K562 (cell line): ENCODE measurements around the gene HAUS7. TPM values are rescaled to one million over a fixed set of nuclear protein-coding genes. Genes with fewer than 3 reads are reported as not detected.

Source experiments
- ATAC-seq: fragments of 200-7000 bp; cut with Tn5 transposase; 3 replicates; pipeline ENCODE4 v1.9.1; 2020; ENCODE audit warnings: moderate library complexity
- BruUV-seq: library from RNA; stranded (reverse); fragments of 400-500 nt; replicated peaks from 2 replicates; lab custom pipeline; 2021; lab: Mats Ljungman, UMichigan
- CTCF ChIA-PET: fragments of 300-600 bp; formaldehyde crosslinking; extraction: SDS; loops from one replicate; lab custom pipeline; 2021; ENCODE audit warnings: low intra/inter-chr PET ratio; lab: Yijun Ruan, JAX
- POLR2A ChIA-PET: fragments of 300-600, 350-650 bp; sonication (Branson Sonifier 250); formaldehyde crosslinking; extraction: SDS; loops from one replicate; lab custom pipeline; 2021; ENCODE audit warnings: antibody characterized with exemption, inconsistent platforms; lab: Yijun Ruan, JAX
- DNase-seq, 4 experiments: peaks; one replicate each; pipeline versions ENCODE4 v3.0.0 to v3.0.0-alpha.2; 2011 to 2018; ENCODE audit warnings: low spot score in 3 of 4, mixed read lengths in 3 of 4; ENCODE audit errors: extremely low read depth in 1 of 4
- FAIRE-seq: peaks from 2 replicates; lab custom pipeline; 2011; peaks lifted over from hg19 to GRCh38; lab: Jason Lieb, UNC
- H2AFZ ChIP-seq: 2 replicates; pipeline ENCODE4 v1.6.0; 2011; ENCODE audit warnings: low read depth, low read length, control low read depth, inconsistent platforms
- H3K27ac ChIP-seq: fragments of 200-600 bp; 3 replicates; pipeline ENCODE4 v1.8.0; 2011; ENCODE audit warnings: low read depth, mild to moderate bottlenecking, control low read depth, inconsistent platforms, low read length, moderate library complexity, mixed read lengths; ENCODE audit errors: extremely low read depth
- H3K27me3 ChIP-seq, 2 experiments: fragments of 300-600 bp in 1 of 2; 2 replicates in 1 of 2; 3 replicates in 1 of 2; pipeline versions ENCODE4 v1.6.0 to v1.8.0; 2011; ENCODE audit warnings: inconsistent platforms in 2 of 2, low read length in 2 of 2, mild to moderate bottlenecking in 1 of 2, mixed read lengths in 1 of 2, moderate library complexity in 1 of 2; ENCODE audit not compliant: control insufficient read depth in 2 of 2, insufficient read depth in 2 of 2
- H3K36me3 ChIP-seq: fragments of 300-600 bp; 3 replicates; pipeline ENCODE4 v1.8.0; 2011; ENCODE audit warnings: mild to moderate bottlenecking, low read length, inconsistent platforms; ENCODE audit not compliant: control insufficient read depth, insufficient read depth
- H3K4me1 ChIP-seq, 2 experiments: fragments of 200-600 bp in 1 of 2; replicated peaks in 1 of 2; 2 replicates in 1 of 2; 3 replicates in 1 of 2; pipeline versions ENCODE4 v1.5.1 to v1.8.0; 2011; ENCODE audit warnings: inconsistent platforms in 2 of 2, low read length in 2 of 2, mild to moderate bottlenecking in 1 of 2, mixed read lengths in 1 of 2, moderate library complexity in 1 of 2; ENCODE audit not compliant: control insufficient read depth in 2 of 2, insufficient read depth in 2 of 2
- H3K4me2 ChIP-seq: 2 replicates; pipeline ENCODE4 v1.6.1; 2011; ENCODE audit warnings: low read length, control low read depth, inconsistent platforms, mixed read lengths; ENCODE audit not compliant: insufficient read depth
- H3K4me3 ChIP-seq: fragments of 200-600 bp; sonication (generic), shearing (Covaris generic); 2 replicates; pipeline ENCODE4 v1.5.1; 2016; ENCODE audit warnings: control low read depth, inconsistent platforms
- H3K79me2 ChIP-seq: fragments of 200-600 bp; 3 replicates; pipeline ENCODE4 v1.8.0; 2011; ENCODE audit warnings: low read length, inconsistent platforms; ENCODE audit not compliant: control insufficient read depth, insufficient read depth
- H3K9ac ChIP-seq, 2 experiments: 2 replicates each; pipeline versions ENCODE4 v1.6.0 to v1.6.1; 2011; ENCODE audit warnings: low read depth in 2 of 2, low read length in 2 of 2, control low read depth in 1 of 2, inconsistent platforms in 1 of 2, mild to moderate bottlenecking in 1 of 2, mixed read lengths in 1 of 2; ENCODE audit not compliant: insufficient read depth in 1 of 2
- H3K9me1 ChIP-seq: one replicate; pipeline ENCODE4 v1.6.0; 2011; ENCODE audit warnings: inconsistent platforms, mild to moderate bottlenecking, low read length, moderate library complexity; ENCODE audit not compliant: control insufficient read depth, insufficient read depth
- H3K9me3 ChIP-seq: replicated peaks from 2 replicates; pipeline ENCODE4 v1.5.1; 2011; ENCODE audit warnings: low read depth, low read length, inconsistent platforms; ENCODE audit not compliant: control insufficient read depth, insufficient read depth
- H4K20me1 ChIP-seq: replicated peaks from 2 replicates; pipeline ENCODE4 v1.6.1; 2011; ENCODE audit warnings: low read length, inconsistent platforms, mixed read lengths; ENCODE audit not compliant: control insufficient read depth, insufficient read depth
- BCL6 ChIP-seq: fragments of 250-450 bp; sonication (Bioruptor Pico); IDR thresholded peaks from 2 replicates; pipeline ENCODE4 v1.4.0; 2020
- CTBP1 ChIP-seq: fragments of 450-650 bp; IDR thresholded peaks from 2 replicates; pipeline ENCODE4 v1.6.1; 2016; ENCODE audit warnings: borderline replicate concordance
- NFATC3 ChIP-seq: fragments of 450-650 bp; IDR thresholded peaks from 2 replicates; pipeline ENCODE4 v1.6.1; 2017; ENCODE audit warnings: mild to moderate bottlenecking
- SMARCC2 ChIP-seq: fragments of 450-650 bp; IDR thresholded peaks from 2 replicates; pipeline ENCODE4 v1.6.1; 2017; ENCODE audit warnings: antibody characterized with exemption, moderate library complexity, mild to moderate bottlenecking, low read depth
- TCF3 ChIP-seq: sonication (generic); formaldehyde crosslinking; IDR thresholded peaks from 2 replicates; pipeline ENCODE4 v1.4.0; 2020; ENCODE audit warnings: mild to moderate bottlenecking, missing genetic modification reagents
- whole genome bisulfite sequencing: fragments of 100-300 bp; shearing (Covaris generic); methylation state at CpG from one replicate; pipeline ENCODE4 v1.1.6; 2016; ENCODE audit warnings: low coverage, mixed read lengths; ENCODE audit not compliant: insufficient coverage; ENCODE audit errors: missing lambda C conversion rate; 5-methylcytosine and 5-hydroxymethylcytosine counted together
- in situ Hi-C: fragments of 300-500 bp; cut with MboI; formaldehyde crosslinking; loops from 4 replicates; pipeline ENCODE4 v1.15.0; 2018; ENCODE audit warnings: inconsistent platforms, mixed read lengths
- intact Hi-C: fragments of 100-400 bp; cut with micrococcal nuclease; formaldehyde crosslinking; loops from 2 replicates; pipeline ENCODE4 v1.14.2; 2022
- polyA plus RNA-seq, 8 experiments: library from polyadenylated mRNA; depleted of rRNA in 4 of 8; stranded (reverse) in 5 of 8; unstranded in 3 of 8; fragments of >200 nt; fragmentation: Nextera tagmentation in 2 of 8; fragmentation: Illumina TruSeq in 1 of 8; extraction: Ambion mirVana in 2 of 8; extraction: Trizol in 1 of 8; gene quantifications; 2 replicates each; pipeline versions ENCODE4 v1.2.1 to v1.2.3, GENCODE V29; 2011 to 2014; ENCODE audit warnings: inconsistent platforms in 1 of 8, missing spikeins in 1 of 8
- total RNA-seq, 7 experiments: library from RNA; depleted of rRNA in 6 of 7; stranded (reverse); fragments of >200 nt in 6 of 7; fragmentation: Illumina TruSeq in 2 of 7; extraction: Trizol in 2 of 7; gene quantifications; 2 replicates each; pipeline versions ENCODE4 v1.2.1 to v1.2.3, GENCODE V29; 2011 to 2021; ENCODE audit warnings: low replicate concordance in 1 of 7
- TF ChIP-seq, protein P1 (sequence below): sonication (generic); formaldehyde crosslinking; IDR thresholded peaks from 2 replicates; pipeline ENCODE4 v1.8.0; 2022; ENCODE audit warnings: missing genetic modification reagents, mild to moderate bottlenecking, borderline replicate concordance
- TF ChIP-seq, protein P2 (sequence below), 2 experiments: fragments of 450-650 bp; IDR thresholded peaks; 2 replicates each; pipeline ENCODE4 v1.6.1; 2016
- TF ChIP-seq, protein P3 (sequence below): fragments of 250-450 bp; sonication (Bioruptor Pico); IDR thresholded peaks from 2 replicates; pipeline ENCODE4 v1.5.0; 2021

Gene HAUS7
- total and polyA plus RNA-seq, 9 of the 15 experiments (the other 6 are each of a cell fraction or from before 2014, with no cell fraction given), result 10.0 to 94.9 (median 48.8) TPM

DNA sequence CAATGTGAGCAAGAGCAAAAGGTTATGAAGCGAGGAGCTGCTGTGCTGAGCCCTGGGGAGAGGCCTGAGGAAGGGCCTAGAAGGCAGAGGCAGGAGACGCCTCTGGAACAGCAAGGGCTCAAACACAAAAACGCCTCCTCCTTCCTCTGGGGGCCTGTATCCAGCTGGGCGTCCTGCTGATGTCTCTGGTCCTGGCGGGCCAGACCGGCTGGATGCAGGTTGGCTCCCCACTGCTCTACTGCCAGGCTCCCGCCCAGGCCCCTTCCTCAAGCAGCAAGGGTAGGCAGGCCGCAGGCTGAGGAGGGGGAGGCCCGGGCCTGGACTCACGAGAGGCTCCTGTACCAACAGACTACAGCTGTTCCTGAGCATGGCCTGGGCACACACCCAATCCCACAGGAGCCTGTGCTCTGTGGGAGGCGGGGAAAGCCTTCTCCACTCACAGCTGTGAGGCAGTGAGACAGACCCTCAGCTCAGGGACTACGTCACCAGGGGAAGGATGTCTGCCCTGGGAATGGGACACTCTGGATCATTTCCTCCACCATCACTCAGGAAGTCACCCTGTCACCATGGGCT is 2.3 kb downstream of the HAUS7 start:
- POLR2A ChIA-PET, result interaction anchor here (0.6 to 1.2 kb wide), 3 partner anchors 40 to 414 kb away, joined by 3 to 5 read pairs (median 3); no protein-coding TSS in a partner anchor

More for the DNA sequence above, 2.3 kb downstream of the HAUS7 start:
- Histone ChIP-seq H3K4me1 (peaks cover 0 to 35% of the 10 kb centered on the region in 2 experiments; a peak in 2 of 5 replicates), H3K9me3 (no peaks in the 10 kb centered on the region), H3K9ac (peak overlapping the region in 1 of 2 experiments; percentile 97; a peak in 2 of 4 replicates), H3K27me3 (no peaks in the 10 kb centered on the region), H3K9me1 (no peaks in the 10 kb centered on the region), H3K4me2 (no peak overlapping the region), H2AFZ (no peak overlapping the region), H3K27ac (no peak overlapping the region), H3K4me3 (no peak overlapping the region), H4K20me1 (0 out of 2 replicates have a peak, but pooled peaks cover 2% of the 10 kb centered on the region), H3K79me2 (peaks cover 29% of the 10 kb centered on the region), H3K36me3 (peaks cover 53% of the 10 kb centered on the region; the same call in 2 of the 3 replicates)
- no peak for FAIRE-seq
- CTCF ChIA-PET, result no interaction called here
- 100% methylated on average over 1 of the region's 12 CpGs for WGBS
- no peak for ATAC-seq
- TF ChIP-seq, protein P1, sequence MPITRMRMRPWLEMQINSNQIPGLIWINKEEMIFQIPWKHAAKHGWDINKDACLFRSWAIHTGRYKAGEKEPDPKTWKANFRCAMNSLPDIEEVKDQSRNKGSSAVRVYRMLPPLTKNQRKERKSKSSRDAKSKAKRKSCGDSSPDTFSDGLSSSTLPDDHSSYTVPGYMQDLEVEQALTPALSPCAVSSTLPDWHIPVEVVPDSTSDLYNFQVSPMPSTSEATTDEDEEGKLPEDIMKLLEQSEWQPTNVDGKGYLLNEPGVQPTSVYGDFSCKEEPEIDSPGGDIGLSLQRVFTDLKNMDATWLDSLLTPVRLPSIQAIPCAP (CRISPR knock-in tag), result no peak
- TF ChIP-seq SMARCC2 (no peak), CTBP1 (no peak), BCL6 (no peak), NFATC3 (no peak), TCF3 (CRISPR knock-in tag) (no peak)
- TF ChIP-seq, protein P2, sequence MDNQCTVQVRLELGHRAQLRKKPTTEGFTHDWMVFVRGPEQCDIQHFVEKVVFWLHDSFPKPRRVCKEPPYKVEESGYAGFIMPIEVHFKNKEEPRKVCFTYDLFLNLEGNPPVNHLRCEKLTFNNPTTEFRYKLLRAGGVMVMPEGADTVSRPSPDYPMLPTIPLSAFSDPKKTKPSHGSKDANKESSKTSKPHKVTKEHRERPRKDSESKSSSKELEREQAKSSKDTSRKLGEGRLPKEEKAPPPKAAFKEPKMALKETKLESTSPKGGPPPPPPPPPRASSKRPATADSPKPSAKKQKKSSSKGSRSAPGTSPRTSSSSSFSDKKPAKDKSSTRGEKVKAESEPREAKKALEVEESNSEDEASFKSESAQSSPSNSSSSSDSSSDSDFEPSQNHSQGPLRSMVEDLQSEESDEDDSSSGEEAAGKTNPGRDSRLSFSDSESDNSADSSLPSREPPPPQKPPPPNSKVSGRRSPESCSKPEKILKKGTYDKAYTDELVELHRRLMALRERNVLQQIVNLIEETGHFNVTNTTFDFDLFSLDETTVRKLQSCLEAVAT (IDR thresholded peaks at IDR 0.05), result no peak
- TF ChIP-seq, protein P3, sequence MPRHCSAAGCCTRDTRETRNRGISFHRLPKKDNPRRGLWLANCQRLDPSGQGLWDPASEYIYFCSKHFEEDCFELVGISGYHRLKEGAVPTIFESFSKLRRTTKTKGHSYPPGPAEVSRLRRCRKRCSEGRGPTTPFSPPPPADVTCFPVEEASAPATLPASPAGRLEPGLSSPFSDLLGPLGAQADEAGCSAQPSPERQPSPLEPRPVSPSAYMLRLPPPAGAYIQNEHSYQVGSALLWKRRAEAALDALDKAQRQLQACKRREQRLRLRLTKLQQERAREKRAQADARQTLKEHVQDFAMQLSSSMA (CRISPR knock-in tag), result no peak
- in situ Hi-C loops, result no loop called here
- intact Hi-C loops, result no loop called here
- no TSS peak for BruUV-seq
- no peak for DNase-seq
